IPS-18c (cell line): ENCODE measurements around the gene RPS15.

Experiments
- H3K4me3 ChIP-seq: 2 replicates; pipeline ENCODE4 v1.7.0; 2013; ENCODE audit warnings: low read depth, mild to moderate bottlenecking, low read length, moderate library complexity; ENCODE audit not compliant: insufficient read depth
- H3K9me3 ChIP-seq: one replicate; pipeline ENCODE4 v1.6.1; 2013; ENCODE audit warnings: mild to moderate bottlenecking, low read length, moderate library complexity; ENCODE audit not compliant: control insufficient read depth, insufficient read depth

The RPS15 gene

DNA sequence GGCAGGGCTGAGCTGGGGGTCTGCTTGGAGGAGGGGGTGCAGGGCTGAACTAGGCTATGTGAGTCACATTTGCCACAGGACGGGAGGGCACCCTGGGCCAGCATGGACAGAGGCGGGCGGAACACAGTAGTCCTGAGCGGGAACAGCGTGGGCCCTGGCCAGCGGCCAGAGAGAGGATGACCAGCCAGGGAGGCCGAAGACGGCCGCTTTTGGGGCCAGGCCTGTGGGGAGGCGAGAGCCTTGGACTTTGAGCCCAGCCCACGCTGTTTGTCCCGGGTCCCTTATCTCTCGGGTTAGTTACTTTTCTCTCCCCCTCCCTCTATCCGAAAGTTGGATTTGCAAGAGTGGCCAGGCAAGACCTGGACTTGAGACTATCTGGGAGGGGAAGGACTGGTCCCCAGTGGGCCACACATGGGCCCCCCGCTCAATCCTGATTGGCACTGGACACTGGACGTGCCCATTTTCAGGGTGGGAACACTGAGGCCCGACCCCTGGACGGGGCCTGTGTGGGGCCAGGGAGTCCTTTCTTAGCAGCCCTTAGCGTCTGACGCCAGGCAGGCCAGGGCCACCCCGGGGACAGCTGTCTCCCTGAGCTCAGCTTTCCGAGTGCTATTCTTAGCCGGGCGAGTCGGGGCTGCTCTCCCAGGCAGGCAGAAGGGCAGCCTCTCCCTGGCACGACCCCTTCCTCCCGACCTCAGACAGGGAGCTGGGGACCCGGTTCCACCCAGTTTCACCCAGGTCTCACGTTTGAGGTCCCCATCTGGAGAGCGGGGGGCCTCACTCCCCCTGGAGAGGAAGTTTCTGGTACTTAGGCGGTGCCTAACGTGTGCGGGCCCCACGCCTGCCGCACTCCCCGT lies 37.7 kb upstream of the RPS15 start:
- H3K4me3 ChIP-seq, result peak overlapping the region; percentile 61
- H3K9me3 ChIP-seq, result no peaks in the 10 kb centered on the region

DNA sequence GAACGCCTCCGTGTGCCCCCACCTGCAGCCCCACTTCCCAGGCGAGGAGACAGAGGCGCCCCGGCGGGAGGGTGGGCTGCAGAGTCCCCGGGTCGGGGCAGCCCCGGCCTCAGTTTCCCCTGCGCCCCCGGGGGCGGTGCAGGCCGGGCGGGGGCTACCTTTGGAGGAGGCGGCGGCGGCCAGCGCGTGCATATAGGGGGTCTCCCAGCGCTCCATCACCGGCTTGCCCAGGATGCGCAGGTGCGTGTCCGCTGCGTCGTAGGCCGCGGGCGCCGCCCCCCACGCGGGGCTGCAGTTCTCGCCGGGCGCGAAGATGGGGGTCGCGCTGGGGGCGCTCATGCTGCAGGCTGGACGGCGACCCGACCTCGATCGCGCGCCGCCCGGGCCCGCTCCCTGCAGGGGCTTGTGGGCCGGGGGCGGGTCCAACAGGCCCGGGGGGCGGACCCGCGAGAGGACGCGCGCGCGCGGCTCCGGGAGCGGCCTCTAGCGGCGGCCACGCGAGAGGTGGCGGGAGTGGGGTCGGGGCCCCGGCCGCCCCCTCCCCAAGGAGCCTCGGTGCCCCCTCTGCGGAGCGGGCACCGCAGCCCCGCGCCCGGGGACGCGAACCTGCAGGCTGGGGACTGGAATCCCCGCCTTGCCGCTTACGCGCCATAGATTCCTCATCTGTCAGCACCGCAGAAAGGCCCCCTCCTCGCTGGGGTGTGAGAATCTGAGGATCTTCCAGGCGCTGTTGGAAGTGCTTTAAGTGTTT lies 36.9 kb upstream of the RPS15 start, which contains the start of gene GAMT:
GAMT (minus strand) TSS at position 405 of the 751 bp plus-strand sequence; CDS start at position 339, 66 bp downstream.
- Histone ChIP-seq H3K4me3 (peak within 1 kb of the TSS; percentile 61), H3K9me3 (no peaks in the 10 kb centered on the region)

DNA sequence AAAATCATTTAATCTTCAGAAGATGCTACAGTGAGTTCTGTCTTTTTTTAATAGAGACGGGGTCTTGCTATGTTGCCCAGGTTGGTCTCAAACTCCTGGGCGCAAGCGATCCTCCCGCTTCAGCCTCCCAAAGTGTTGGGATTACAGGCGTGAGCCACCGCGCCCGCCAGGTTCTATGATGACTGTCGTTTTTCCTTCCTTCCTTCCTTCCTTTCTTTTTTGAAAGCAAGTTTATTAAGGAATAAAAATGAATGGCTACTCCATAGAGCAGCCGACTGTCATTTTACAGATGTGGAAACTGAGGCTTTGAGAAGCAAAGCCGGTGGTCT lies 36.3 kb upstream of the RPS15 start:
- Histone ChIP-seq H3K4me3 (peak overlapping the region; percentile 61; the same call in 1 of the 2 replicates), H3K9me3 (no peaks in the 10 kb centered on the region)

DNA sequence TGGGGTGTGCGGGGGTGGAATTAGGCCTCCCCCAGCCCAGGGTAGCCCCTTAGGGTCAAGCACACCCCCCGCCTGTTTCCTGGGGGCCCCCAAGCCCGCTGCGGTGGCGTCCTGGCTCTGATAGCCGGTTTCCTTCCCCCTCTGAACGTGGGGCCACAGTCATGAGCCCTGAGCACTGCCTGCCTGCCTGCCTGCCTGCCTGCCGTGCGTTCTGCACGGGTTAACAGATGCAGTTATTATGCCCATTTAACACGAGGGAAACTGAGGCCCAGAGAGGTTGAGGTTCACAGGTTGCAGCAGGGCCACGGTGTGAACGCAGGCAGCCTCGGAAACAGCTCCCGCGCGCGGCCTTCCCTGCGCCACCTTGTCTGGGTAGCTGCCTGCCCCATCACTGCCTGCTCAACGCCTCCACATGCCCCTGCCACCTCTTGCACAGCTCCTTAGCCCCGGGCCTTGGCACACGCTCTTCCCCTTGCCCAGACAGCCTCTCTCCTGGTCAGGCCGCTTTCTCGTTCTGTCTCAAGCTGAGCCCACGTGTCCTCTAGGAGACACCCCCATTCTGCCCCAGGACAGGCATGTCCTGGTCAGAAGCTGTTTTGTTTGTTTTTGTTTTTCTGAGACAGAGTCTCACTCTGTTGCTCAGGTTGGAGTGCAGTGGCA lies 35.7 kb upstream of the RPS15 start:
- Histone ChIP-seq H3K4me3 (no peak overlapping the region), H3K9me3 (no peaks in the 10 kb centered on the region)

DNA sequence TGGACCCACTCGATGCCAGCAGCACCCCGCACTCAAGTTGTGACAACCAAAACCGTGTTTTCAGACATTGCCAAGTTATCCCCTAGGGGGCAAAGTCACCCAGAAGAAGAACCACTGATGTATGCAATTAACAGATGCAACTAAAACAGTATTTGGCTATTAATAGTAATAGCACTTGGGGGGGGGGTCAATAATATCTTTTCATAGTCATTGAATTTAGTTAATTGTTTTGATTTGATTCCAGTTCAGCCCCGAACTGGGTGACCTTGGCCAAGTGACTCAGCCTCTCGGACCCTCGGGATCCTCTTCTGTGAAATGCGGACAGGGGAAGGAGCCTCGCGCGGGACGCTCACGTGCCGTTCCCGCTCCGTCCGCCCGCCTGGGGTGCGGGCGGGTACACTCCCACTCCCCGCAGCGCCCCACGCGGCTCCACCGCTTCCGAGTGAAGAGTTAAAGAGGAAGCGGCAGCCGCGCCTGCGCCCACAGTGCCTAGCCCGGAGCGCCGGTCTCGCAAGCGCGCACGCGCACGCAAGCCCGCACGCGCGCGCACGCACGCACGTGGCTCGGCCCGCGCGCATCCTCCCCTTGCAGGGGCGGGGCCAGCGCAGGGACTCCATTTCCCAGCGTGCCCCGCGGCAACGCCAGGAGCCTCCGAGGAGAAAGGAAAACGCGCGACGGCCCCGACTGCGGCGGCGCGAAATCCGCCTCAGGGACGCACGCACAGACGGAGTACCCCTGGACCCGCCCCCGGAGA lies 31.2 kb upstream of the RPS15 start:
- Histone ChIP-seq H3K9me3 (peaks cover 5% of the 10 kb centered on the region), H3K4me3 (peak overlapping the region; percentile 73)

DNA sequence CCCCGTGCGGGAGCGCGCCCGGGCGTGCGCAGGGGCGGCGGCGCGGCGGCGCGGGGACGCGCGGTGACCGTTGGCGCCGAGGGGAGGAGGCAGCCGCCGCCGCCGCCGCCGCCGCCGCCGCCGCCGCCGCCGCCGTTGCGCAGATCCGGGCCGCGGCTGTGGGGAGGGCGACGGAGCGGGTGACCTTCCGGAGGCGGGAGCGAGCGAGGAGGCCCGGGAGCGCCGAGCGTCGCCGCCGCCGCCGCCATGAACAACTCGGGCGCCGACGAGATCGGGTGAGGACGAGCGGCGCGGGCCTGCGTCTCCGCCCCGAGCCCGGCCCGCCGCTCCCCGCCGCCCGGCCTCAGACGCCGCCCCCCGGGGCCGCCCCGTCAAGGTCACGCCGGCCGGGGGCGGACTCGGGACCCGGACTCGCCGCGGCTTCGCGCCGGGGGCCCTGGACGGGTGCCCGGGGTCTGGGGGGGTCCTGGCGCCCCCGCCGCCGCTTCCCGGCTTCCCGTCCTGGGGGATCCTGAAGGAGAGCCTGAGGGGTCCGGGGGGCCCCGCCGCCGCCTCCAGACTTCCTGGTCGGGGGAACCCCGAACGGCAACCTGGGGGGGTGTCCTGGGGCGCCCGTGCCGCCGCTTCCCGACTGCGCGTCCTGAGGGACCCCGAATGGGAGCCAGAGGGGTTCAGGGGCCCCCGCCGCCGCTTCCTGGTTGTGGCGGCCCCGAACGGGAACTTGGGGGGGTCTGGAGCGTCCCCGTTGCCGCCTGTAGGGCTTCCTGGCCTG lies 30.5 kb upstream of the RPS15 start, which contains the start of gene DAZAP1:
DAZAP1 (plus strand) TSS at position 59 of the 772 bp plus-strand sequence; CDS start at position 247, 188 bp downstream.
- Histone ChIP-seq H3K9me3 (peaks cover 5% of the 10 kb centered on the region), H3K4me3 (peak within 1 kb of the TSS; percentile 82)

DNA sequence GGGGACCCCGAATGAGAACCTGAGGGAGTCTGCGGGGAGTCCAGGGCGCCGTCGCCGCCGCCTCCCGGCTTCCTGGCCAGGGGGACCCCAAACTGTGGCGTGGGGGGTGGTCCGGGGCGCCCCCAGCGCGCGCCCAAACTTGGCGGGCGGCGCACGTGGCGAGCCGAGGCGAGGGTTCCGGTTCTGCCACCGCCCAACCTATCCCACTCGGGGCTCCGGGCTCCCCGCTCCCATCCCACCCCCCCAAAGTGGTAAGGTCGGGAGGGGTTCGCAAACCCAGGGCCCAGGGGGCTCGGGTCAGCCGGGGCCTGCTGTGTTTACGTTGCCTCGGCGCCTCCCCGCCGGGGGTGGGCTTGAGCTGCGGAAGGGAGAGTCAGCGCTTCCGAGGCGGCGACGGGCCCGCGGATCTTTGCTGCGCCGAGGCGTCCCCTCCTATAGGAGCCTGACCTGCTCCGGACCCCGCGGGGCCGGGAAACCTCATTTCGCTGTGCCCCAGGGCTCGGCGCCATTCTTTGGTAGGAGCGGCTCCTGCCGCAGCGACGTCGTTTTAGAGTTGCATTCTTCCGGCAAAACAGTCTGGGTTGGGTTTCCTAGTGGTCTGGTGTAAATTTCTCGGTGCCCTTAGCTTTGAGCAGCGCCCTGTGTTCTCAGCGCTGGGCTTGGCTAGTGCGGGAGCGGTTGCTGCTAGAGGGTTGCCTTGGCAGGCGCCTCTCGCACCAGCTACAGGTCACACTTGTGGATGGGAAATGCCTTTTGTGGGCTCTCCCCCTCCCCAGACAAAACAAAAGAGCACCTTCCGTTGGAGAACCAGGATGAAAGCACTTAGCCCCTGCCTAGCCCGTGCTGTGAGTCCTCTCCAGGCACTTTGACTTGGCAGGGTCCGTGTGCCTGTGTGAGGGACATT lies 29.6 kb upstream of the RPS15 start:
- H3K9me3 ChIP-seq, result peaks cover 5% of the 10 kb centered on the region
- peak overlapping the region; percentile 82 for H3K4me3 ChIP-seq

DNA sequence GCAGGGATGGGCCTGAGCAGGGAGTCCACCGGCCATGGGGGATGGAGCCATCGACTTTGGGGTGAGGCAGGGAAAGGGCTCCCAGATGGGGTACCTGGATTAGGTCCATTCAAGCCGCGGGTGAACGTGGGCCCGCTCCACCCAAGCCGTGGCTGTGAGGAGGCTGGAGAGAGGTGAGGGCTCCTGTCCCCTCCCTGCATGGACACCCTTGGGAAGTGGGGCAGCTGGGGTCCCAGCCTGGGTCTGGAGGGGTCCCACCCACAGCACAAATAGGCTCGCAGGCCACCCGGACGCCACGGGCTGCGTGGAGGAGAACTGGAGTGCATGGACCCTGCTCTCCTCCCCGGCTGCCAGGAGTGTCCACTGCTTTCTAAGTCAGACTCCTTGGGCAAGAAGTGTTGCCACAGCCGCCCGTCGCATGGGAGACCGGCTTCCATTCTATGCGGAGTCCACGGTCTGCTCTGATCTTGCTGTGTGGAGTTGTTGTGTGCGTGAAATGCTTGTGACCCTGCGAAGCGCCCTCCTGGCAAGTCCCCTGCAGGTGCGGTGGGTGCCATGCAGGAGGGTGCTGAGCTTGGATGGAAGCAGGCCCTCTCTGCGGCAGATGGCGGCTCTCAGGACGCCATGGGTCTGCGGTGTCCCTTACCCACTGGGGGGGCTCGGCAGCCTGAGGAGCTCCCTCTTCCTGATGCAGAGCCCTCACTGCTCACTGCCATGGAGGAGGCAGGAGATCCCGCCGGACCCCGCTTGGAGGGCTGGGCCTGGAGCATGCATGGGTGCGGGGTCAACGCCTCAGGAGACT lies 28.8 kb upstream of the RPS15 start:
- Histone ChIP-seq H3K4me3 (peak overlapping the region; percentile 82), H3K9me3 (peaks cover 5% of the 10 kb centered on the region)

DNA sequence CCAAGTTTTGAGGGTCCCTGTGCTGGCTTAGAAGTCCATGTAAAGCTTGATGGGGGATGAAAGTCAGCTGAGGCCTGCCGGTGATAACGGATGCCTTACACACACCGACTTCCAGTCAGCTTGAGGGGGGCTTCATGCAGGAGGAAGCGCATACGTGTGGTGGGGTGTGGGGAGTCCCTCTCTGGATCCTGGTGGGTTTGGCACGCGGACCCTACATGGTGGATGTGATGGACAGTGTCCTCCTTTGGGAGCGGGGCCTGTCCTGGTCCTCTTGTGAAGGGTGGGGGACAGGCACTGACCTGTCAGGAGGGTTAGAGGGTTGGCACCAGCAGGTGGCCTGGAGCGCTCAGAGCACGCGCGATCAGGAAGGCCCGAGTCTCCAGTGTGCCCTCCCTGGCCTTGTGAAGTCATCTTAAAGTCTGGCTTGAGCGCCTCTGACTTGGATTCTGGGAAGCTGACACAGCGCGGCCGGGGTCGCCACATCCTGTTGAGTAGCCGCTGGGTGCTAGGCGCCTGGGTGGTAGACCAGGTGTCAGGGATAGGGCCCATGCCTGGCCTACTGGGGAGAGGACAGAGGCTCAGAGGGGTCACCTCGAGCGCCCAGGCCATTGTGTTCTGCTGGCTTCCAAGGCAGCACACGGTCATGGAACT lies 27.9 kb upstream of the RPS15 start:
- no peak overlapping the region; the same call in 1 of the 2 replicates for H3K4me3 ChIP-seq
- H3K9me3 ChIP-seq, result peaks cover 5% of the 10 kb centered on the region

DNA sequence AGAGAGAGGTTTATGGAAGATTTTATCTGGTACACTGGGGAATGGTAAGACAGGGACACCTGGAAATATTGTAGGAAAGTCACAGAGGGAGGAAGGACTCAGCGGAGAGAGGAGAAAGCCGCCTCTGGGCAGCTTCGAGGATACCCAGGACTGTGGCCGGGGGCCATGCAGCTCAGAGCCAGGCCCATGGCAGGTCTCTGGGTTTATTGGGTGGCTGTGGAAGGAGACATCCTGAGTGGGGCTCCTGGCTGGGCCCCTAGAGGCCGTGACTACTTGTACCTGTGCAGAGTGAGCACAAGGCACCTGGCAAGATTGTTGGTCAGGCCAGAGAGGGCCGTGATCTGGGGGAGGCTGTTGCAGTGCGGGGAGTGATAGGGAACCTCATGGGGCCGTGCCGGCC lies 27.4 kb upstream of the RPS15 start:
- Histone ChIP-seq H3K9me3 (peaks cover 5% of the 10 kb centered on the region), H3K4me3 (no peak overlapping the region)

DNA sequence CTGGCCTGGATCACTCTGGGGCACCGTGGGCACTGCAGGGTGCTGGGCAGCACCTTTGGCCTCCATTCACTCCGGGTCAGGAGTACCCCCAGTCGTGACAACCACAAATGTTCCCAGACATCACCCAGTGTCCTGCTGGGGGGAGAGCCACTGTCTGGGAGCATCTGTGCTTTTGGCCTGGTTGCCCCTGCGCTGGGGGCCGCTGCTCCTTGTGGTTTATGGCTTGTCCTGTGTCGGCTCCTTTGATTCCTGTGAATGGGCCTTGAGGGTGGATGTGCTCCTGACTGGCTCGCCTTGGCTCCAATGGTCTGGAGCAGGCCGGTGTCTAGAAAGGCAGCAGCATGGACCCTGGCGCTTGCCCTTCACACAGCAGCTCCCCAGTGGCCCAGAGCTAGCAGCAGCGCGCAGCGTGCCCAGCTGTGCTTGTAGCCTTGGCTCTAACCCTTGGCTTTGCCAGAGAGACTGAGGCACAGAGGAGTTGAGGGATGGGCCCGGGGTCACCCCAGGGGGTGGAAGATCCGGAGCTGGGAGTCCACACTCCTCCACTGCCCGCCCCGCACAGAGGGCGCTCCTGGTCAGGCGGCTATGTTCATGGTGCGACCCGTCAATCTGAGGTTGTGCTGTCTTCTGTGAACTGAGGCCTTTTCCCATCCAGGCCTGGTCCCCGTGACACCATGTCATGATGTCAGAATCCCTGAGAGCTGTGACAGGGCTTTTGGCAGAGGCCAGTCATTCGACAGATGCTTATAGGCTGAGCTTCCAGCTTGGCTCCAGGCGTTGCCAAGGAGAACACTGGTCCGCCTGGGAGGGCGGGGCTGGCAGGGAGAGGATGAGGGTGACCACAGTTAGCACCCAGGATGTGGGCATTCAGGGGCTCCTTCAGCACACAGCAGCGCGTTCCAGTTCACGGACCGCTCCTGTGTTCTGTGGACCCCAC lies 26.7 kb upstream of the RPS15 start:
- peaks cover 5% of the 10 kb centered on the region for H3K9me3 ChIP-seq
- no peak overlapping the region for H3K4me3 ChIP-seq

DNA sequence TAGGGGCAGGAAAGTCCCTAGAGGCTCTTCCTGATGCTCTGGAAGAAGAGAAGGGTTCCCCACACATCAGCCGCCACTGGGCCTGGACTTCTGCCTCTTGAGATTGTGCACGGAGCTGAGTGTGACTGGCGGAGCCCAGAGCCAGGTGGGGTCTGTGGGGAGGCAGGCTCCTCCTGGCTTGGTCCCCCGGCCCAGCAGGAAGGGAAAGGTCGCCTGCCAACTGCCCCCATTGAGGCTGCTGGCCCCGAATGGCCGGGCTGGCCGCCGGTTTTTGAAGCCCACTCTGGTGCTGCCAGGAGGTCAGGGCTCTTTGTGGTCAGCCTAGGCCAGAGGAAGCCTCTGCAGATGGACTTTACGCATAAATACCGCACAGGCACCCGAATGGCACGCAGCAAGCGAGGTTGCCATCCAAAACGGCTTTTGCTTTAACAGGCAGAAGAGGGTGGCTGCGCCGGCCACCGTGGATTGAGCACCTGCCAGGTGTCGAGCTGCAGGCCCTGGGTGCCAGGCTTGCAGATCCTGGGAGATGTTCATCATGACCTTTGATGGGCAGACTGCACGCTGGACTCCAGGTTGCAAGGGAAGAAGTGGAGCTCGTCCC lies 25.8 kb upstream of the RPS15 start:
- H3K9me3 ChIP-seq, result peaks cover 5% of the 10 kb centered on the region
- H3K4me3 ChIP-seq, result no peak overlapping the region
